Endometrial microvascular endothelial cells (primary cell): Measurements from ENCODE around the gene YIPF1. TPM values are rescaled to one million over a fixed set of nuclear protein-coding genes. Genes with fewer than 3 reads are reported as not detected.

Source experiments
- in situ Hi-C: cut with HindIII; loops from 2 replicates; pipeline ENCODE4 v1.10.0; 2017; ENCODE audit warnings: low sequenced_read_pairs, low pct_unique_long_range_greater_than_20kb; ENCODE audit errors: inconsistent ontology term
- total RNA-seq: library from RNA; depleted of rRNA; stranded (reverse); fragments of >200 nt; gene quantifications from one replicate; pipeline ENCODE4 v1.2.3, GENCODE V29; 2015; ENCODE audit errors: inconsistent ontology term

The YIPF1 gene
- total RNA-seq, 1 donor from 2014 or later: 22.6 TPM

GRCh38 chr1:53810007-53810406 is 79.6 kb downstream of the YIPF1 start:
- in situ Hi-C loops: no loop called here

- in situ Hi-C loops: no loop called here
Measured at GRCh38 chr1:53807916-53808315, 81.7 kb downstream of the YIPF1 start.

- in situ Hi-C loops: no loop called here
Measured at GRCh38 chr1:53804791-53805505, 84.6 kb downstream of the YIPF1 start.

- in situ Hi-C loops: no loop called here
Measured at GRCh38 chr1:53804181-53804580, 85.4 kb downstream of the YIPF1 start.

Other genes with a start within 250 kb of the YIPF1 start
- gene GLIS1, start 150.6 kb downstream of the YIPF1 start, total RNA-seq: not detected
- gene NDC1, start 51.5 kb downstream of the YIPF1 start, total RNA-seq: 39.8 TPM
- not detected for gene DIO1, start 4.4 kb upstream of the YIPF1 start, total RNA-seq
- 20.6 TPM for gene IFT25, start 55.9 kb upstream of the YIPF1 start, total RNA-seq
- gene LRRC42, start 56.6 kb upstream of the YIPF1 start, total RNA-seq: 34.6 TPM
- gene LDLRAD1, start 128.4 kb upstream of the YIPF1 start, total RNA-seq: not detected
- 201 TPM for gene TMEM59, start 163.4 kb upstream of the YIPF1 start, total RNA-seq
- gene TCEANC2, start 163.8 kb upstream of the YIPF1 start, total RNA-seq: 4.5 TPM